Measurements from ENCODE around the gene CELA2B. TPM values are rescaled to one million over a fixed set of nuclear protein-coding genes. Genes with fewer than 3 reads are reported as not detected.

The CELA2B gene
- total and polyA plus RNA-seq, 9 of the 15 experiments (the other 6 are each of a cell fraction or from before 2014, with no cell fraction given), result 0.25 to 2.1 (median 0.38) TPM; not detected in 5

- TF ChIP-seq, protein P1, sequence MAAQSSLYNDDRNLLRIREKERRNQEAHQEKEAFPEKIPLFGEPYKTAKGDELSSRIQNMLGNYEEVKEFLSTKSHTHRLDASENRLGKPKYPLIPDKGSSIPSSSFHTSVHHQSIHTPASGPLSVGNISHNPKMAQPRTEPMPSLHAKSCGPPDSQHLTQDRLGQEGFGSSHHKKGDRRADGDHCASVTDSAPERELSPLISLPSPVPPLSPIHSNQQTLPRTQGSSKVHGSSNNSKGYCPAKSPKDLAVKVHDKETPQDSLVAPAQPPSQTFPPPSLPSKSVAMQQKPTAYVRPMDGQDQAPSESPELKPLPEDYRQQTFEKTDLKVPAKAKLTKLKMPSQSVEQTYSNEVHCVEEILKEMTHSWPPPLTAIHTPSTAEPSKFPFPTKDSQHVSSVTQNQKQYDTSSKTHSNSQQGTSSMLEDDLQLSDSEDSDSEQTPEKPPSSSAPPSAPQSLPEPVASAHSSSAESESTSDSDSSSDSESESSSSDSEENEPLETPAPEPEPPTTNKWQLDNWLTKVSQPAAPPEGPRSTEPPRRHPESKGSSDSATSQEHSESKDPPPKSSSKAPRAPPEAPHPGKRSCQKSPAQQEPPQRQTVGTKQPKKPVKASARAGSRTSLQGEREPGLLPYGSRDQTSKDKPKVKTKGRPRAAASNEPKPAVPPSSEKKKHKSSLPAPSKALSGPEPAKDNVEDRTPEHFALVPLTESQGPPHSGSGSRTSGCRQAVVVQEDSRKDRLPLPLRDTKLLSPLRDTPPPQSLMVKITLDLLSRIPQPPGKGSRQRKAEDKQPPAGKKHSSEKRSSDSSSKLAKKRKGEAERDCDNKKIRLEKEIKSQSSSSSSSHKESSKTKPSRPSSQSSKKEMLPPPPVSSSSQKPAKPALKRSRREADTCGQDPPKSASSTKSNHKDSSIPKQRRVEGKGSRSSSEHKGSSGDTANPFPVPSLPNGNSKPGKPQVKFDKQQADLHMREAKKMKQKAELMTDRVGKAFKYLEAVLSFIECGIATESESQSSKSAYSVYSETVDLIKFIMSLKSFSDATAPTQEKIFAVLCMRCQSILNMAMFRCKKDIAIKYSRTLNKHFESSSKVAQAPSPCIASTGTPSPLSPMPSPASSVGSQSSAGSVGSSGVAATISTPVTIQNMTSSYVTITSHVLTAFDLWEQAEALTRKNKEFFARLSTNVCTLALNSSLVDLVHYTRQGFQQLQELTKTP (IDR thresholded peaks at IDR 0.05; ENCODE audit: low read depth in 1 of 2, partially characterized antibody in 2 of 2), result peak in 1 of 2 experiments; percentile 12
- peak in 1 of 2 experiments; percentile 53; a peak in 2 of 4 replicates for TF ChIP-seq MNT (conservative IDR thresholded peaks at IDR 0.05)
- TF ChIP-seq SUPT5H (IDR thresholded peaks at IDR 0.05), result peak; percentile 72
- TF ChIP-seq JUNB (CRISPR knock-in tag; conservative IDR thresholded peaks at IDR 0.05), result no peak
- no peak for TF ChIP-seq HDAC2 (IDR thresholded peaks at IDR 0.05)
- TF ChIP-seq ESRRA (IDR thresholded peaks at IDR 0.05; ENCODE audit: borderline replicate concordance, low read depth), result peak; percentile 17; the same call in 1 of the 2 replicates
- no peak for TF ChIP-seq RUNX1 (IDR thresholded peaks at IDR 0.05; ENCODE audit: low read depth)
- TF ChIP-seq KAT7 (CRISPR knock-in tag; IDR thresholded peaks at IDR 0.05; ENCODE audit: borderline replicate concordance), result no peak
- peak in 1 of 2 experiments; percentile 58; a peak in 2 of 4 replicates for TF ChIP-seq HDAC1 (IDR thresholded peaks at IDR 0.05)
- no peak for TF ChIP-seq ZMIZ1 (IDR thresholded peaks at IDR 0.05; ENCODE audit: low read depth in 2 of 2, low read length in 2 of 2)
- TF ChIP-seq ZNF444 (CRISPR knock-in tag; IDR thresholded peaks at IDR 0.05), result no peak
- TF ChIP-seq FOS (IDR thresholded peaks at IDR 0.05; ENCODE audit: extremely low read depth, insufficient read length), result no peak
- TF ChIP-seq POLR2B (IDR thresholded peaks at IDR 0.05; ENCODE audit: low read depth, partially characterized antibody), result peak; percentile 70
- TF ChIP-seq SAFB (IDR thresholded peaks at IDR 0.05; ENCODE audit: borderline replicate concordance, low read depth, low read length), result no peak
- TF ChIP-seq, protein P2, sequence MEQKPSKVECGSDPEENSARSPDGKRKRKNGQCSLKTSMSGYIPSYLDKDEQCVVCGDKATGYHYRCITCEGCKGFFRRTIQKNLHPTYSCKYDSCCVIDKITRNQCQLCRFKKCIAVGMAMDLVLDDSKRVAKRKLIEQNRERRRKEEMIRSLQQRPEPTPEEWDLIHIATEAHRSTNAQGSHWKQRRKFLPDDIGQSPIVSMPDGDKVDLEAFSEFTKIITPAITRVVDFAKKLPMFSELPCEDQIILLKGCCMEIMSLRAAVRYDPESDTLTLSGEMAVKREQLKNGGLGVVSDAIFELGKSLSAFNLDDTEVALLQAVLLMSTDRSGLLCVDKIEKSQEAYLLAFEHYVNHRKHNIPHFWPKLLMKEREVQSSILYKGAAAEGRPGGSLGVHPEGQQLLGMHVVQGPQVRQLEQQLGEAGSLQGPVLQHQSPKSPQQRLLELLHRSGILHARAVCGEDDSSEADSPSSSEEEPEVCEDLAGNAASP (IDR thresholded peaks at IDR 0.05), result no peak
- peak; percentile 23; the same call in 1 of the 2 replicates for TF ChIP-seq SMAD4 (CRISPR knock-in tag; conservative IDR thresholded peaks at IDR 0.05)
- TF ChIP-seq GABPB1 (CRISPR knock-in tag; IDR thresholded peaks at IDR 0.05), result peak; percentile 83
- TF ChIP-seq EZH2 (IDR thresholded peaks at IDR 0.05; ENCODE audit: borderline replicate concordance, low read depth, low read length), result no peak
- TF ChIP-seq ZNF165 (CRISPR knock-in tag; IDR thresholded peaks at IDR 0.05; ENCODE audit: borderline replicate concordance), result no peak
- 0 out of 2 replicates have a peak, but pooled peaks have one; percentile 15 for TF ChIP-seq SOX6 (IDR thresholded peaks at IDR 0.05)
Observed at GRCh38 chr1:15524021-15524282, 48.0 kb downstream of the CELA2B start, which contains the start of gene CASP9 (continued).
